Uterus (tissue), 4 donors: ENCODE results near the gene HINT1. TPM values are rescaled to one million over a fixed set of nuclear protein-coding genes. Genes with fewer than 3 reads are reported as not detected.

Experiments used
- DNase-seq, 2 donors: peaks; one replicate each; pipeline ENCODE4 v3.0.0-alpha.2; 2019 to 2020
- H3K27ac ChIP-seq, 2 donors: fragments of 200-600 bp; sonication (generic); 1 replicate in 1 of 2; 2 replicates in 1 of 2; pipeline ENCODE4 v1.5.1; 2016 to 2018
- H3K27me3 ChIP-seq, 2 donors: fragments of 200-600 bp; sonication (generic); one replicate each; pipeline ENCODE4 v1.5.1; 2018 to 2019; ENCODE audit warnings: control low read depth in 1 of 2
- H3K36me3 ChIP-seq, 2 donors: fragments of 200-600 bp; sonication (generic); one replicate each; pipeline ENCODE4 v1.5.1; 2019; ENCODE audit warnings: control low read depth in 1 of 2
- H3K4me1 ChIP-seq, 2 donors: fragments of 200-600 bp; sonication (generic); one replicate each; pipeline ENCODE4 v1.5.1; 2018 to 2019; ENCODE audit warnings: control low read depth in 1 of 2
- H3K4me3 ChIP-seq, 2 donors: fragments of 200-600 bp; sonication (generic); 1 replicate in 1 of 2; 2 replicates in 1 of 2; pipeline ENCODE4 v1.5.1; 2018 to 2019; ENCODE audit warnings: mild to moderate bottlenecking in 1 of 2
- H3K9me3 ChIP-seq, 2 donors: fragments of 200-600 bp; sonication (generic); one replicate each; pipeline ENCODE4 v1.5.1; 2019; ENCODE audit warnings: control low read depth in 1 of 2
- CTCF ChIP-seq, 4 experiments: fragments of 200-600 bp in 2 of 4; fragments of 450-650 bp in 2 of 4; sonication (generic) in 2 of 4; IDR thresholded peaks; one replicate each; pipeline ENCODE4 v1.5.1; 2016 to 2019; ENCODE audit warnings: antibody characterized with exemption in 4 of 4, mild to moderate bottlenecking in 2 of 4, moderate library complexity in 1 of 4
- POLR2A ChIP-seq, 2 donors: fragments of 450-650 bp; IDR thresholded peaks; one replicate each; pipeline ENCODE4 v1.6.1; 2016; ENCODE audit warnings: antibody characterized with exemption in 2 of 2, mild to moderate bottlenecking in 1 of 2, moderate library complexity in 1 of 2
- intact Hi-C: fragments of 100-400 bp; cut with DNase I; formaldehyde crosslinking; loops from one replicate; pipeline ENCODE4 v1.15.1; 2023; ENCODE audit warnings: low total_unique reads
- total RNA-seq, 4 donors: library from RNA; depleted of rRNA in 3 of 4; stranded (reverse); fragments of >200 nt in 3 of 4; gene quantifications; one replicate each; pipeline versions ENCODE4 v1.1.0 to v1.2.4, GENCODE V29; 2014 to 2023
- donor health status: DM: yes; HTN: yes; CAD: no.

The HINT1 gene
- total RNA-seq, 4 donors from 2014 or later = 86.1 to 683 (median 196) TPM

GRCh38 chr5:131156385-131156784 lies 8.7 kb downstream of the HINT1 start:
- no peak overlapping the region for H3K4me3 ChIP-seq
- H3K9me3 ChIP-seq = no peaks in the 10 kb centered on the region
- intact Hi-C loops = no loop called here
- no peaks in the 10 kb centered on the region for H3K27me3 ChIP-seq
- no peaks in the 10 kb centered on the region for H3K36me3 ChIP-seq
- H3K4me1 ChIP-seq = no peaks in the 10 kb centered on the region
- TF ChIP-seq POLR2A (IDR thresholded peaks at IDR 0.05) (no peak), CTCF (IDR thresholded peaks at IDR 0.05) (no peak)
- no peak overlapping the region for H3K27ac ChIP-seq
- DNase-seq = no peak

GRCh38 chr5:131151216-131151615 lies 13.8 kb downstream of the HINT1 start:
- Histone ChIP-seq H3K9me3 (no peaks in the 10 kb centered on the region), H3K36me3 (no peaks in the 10 kb centered on the region), H3K27me3 (no peaks in the 10 kb centered on the region), H3K4me3 (no peak overlapping the region), H3K27ac (no peak overlapping the region), H3K4me1 (no peaks in the 10 kb centered on the region)
- DNase-seq = no peak
- intact Hi-C loops = no loop called here
- TF ChIP-seq POLR2A (IDR thresholded peaks at IDR 0.05) (no peak), CTCF (IDR thresholded peaks at IDR 0.05) (no peak)

GRCh38 chr5:131150408-131150807 lies 14.6 kb downstream of the HINT1 start:
- no peaks in the 10 kb centered on the region for H3K27me3 ChIP-seq
- H3K36me3 ChIP-seq = no peaks in the 10 kb centered on the region
- no peak for DNase-seq
- H3K27ac ChIP-seq = no peak overlapping the region
- no peak for TF ChIP-seq CTCF (IDR thresholded peaks at IDR 0.05)
- no peak for TF ChIP-seq POLR2A (IDR thresholded peaks at IDR 0.05)
- H3K4me3 ChIP-seq = no peak overlapping the region
- H3K9me3 ChIP-seq = no peaks in the 10 kb centered on the region
- intact Hi-C loops = no loop called here
- H3K4me1 ChIP-seq = no peaks in the 10 kb centered on the region

- Histone ChIP-seq H3K27me3 (no peaks in the 10 kb centered on the region), H3K4me1 (no peaks in the 10 kb centered on the region), H3K36me3 (no peaks in the 10 kb centered on the region), H3K4me3 (no peak overlapping the region), H3K9me3 (no peaks in the 10 kb centered on the region), H3K27ac (no peak overlapping the region)
- DNase-seq = no peak
- no peak for TF ChIP-seq CTCF (IDR thresholded peaks at IDR 0.05)
- TF ChIP-seq POLR2A (IDR thresholded peaks at IDR 0.05) = no peak
- intact Hi-C loops = no loop called here
Measured at GRCh38 chr5:131148835-131149234, 16.2 kb downstream of the HINT1 start.

- TF ChIP-seq CTCF (IDR thresholded peaks at IDR 0.05) (no peak), POLR2A (IDR thresholded peaks at IDR 0.05) (no peak)
- no peak overlapping the region for H3K4me3 ChIP-seq
- no peaks in the 10 kb centered on the region for H3K4me1 ChIP-seq
- no peak for DNase-seq
- H3K27me3 ChIP-seq = no peaks in the 10 kb centered on the region
- intact Hi-C loops = no loop called here
- H3K36me3 ChIP-seq = no peaks in the 10 kb centered on the region
- no peak overlapping the region for H3K27ac ChIP-seq
- H3K9me3 ChIP-seq = no peaks in the 10 kb centered on the region
Measured at GRCh38 chr5:131147258-131147657, 17.8 kb downstream of the HINT1 start.
